GM15510 (cell line): ENCODE results near the gene WFDC1.

Experiments
- POLR2A ChIP-seq: IDR thresholded peaks from 3 replicates; pipeline ENCODE4 v1.6.1; 2011; ENCODE audit warnings: borderline replicate concordance; ENCODE audit not compliant: insufficient read length; ENCODE audit errors: extremely low read depth

Gene WFDC1

GRCh38 chr16:84324434-84325262 is 30.0 kb downstream of the WFDC1 start:
- TF ChIP-seq POLR2A, result no peak

DNA sequence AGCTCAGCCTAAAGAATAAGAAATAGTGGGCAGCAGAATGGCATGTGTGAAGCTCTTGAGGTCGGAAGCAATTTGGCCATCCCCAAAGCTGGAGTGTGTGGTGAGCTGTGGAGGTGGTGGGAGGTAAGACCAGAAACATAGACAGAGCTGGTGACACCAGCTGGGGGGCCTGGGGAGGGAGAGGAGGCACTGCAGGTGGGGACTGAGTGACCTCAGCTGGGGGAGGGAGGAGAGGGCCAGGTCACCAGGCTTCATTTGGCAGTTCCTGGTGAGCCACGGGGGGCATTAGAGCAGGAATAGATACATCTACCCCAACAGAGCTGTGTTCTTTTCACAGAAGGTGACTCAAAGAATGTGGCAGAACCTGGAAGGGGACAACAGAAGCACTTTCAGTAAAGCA is 31.9 kb downstream of the WFDC1 start:
- no peak for TF ChIP-seq POLR2A

- no peak for TF ChIP-seq POLR2A
These were observed 33.3 kb downstream of the WFDC1 start for GRCh38 chr16:84327926-84328505.

DNA sequence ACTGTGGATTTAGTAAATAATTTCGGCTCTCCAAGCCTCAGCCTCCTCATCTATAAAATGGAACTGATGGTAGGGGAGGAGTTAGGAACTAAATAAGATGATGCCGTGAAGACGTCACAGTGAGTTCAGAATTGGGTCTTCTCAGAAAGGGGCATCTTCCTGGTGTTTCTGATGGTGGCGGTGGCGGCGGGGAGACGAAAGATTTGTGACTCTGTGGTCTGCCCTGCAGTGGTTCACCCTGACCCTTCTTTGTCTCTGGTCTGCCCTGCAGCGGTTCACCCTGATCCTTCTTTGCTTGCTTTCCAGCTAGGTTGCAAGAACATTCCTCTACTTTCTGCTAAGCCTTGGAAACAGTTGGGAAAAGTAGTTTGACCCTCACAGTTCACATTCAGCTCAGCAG is 34.3 kb downstream of the WFDC1 start:
- TF ChIP-seq POLR2A, result no peak

DNA sequence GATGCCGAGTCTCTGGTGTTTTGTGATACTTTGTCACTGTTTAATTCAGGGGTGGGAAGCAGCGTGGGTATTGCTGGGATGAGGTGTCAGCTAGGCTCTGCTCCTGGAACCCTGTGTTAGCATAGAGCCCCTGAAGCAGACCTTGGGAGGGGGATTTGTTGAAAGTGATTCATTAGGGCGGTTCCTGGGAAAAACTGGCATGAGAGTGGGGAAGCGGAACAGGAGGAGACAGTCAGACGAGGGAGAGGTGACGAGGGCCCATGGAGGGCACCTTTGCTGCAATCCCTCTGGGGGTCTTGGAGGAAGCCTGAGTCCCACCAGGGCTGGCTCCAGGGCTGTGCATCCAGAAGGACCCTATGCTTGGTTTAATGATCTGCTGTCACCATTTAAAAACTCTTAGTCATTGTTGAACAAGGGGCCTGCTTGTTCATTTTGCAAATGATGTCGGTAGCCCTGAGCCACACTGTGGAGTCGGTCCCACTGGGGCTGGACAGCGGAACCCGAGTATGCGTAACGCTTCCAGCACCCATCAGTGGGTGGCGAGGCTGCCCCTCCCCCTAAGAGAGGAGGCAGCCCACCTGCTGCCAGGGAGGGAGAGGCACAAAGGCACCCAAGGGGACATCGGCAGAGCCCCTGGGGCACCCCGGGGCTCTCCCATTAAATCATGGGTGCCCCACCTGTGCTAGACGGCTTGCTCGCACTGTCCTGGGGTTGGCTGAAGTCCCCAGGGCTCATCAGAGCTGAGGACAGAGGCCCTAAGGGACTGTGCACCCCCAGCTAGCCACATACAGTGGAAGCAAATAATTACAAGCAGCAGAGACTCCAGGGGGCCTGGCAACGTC is 35.4 kb downstream of the WFDC1 start:
- TF ChIP-seq POLR2A, result no peak

DNA sequence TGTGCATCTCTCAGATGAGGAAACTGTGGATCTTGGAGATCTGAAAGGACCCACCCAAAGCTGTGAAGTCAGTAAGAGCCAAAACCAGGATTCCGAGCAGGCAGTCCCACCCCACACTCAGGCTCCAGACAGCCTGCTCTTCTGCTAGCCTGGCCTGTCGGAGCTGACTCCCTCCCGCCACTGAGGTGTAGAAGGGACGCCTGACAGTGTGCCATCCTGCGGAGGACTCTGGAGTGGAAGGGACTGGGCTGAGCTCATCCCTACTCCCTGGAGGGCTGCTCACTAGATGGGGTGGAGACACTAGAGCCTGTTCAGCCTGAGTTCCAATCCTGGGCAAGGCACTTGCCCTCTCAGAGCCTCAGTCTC is 36.0 kb downstream of the WFDC1 start:
- TF ChIP-seq POLR2A, result no peak

DNA sequence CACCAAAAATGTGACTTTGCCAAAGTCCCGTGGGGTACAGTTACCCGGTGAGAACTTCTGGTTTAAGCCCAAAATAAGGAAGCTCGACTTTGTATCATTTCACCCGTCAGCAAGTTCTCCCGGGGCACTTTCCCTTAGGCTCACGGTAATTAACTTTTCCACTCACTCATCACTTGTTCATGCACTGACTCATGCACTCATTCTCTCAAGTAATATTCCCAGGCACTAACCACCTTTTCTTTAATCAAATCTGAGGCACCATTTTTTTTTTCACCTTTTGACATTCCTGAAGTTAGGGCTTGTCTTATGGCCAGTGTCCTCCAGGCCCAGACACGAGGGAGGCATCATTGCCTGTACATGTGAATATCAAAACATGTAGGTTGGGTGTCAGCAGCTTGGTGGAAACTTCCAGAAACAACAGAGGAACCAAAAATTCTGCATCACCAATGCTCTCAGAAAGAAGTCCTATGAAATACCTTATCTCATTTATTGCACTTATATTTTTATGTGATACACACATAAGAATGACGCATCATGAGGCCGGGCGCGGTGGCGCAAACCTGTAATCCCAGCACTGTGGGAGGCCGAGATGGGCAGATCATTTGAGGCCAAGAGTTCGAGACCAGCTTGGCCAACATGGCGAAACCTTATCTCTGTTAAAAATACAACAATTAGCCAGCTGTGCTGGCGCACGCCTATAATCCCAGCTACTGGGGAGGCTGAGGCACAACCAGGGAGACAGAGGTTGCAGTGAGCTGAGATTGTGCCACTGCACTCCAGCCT is 37.5 kb downstream of the WFDC1 start:
- no peak for TF ChIP-seq POLR2A

GRCh38 chr16:84332975-84333684 is 38.5 kb downstream of the WFDC1 start:
- TF ChIP-seq POLR2A, result no peak

- no peak for TF ChIP-seq POLR2A
These were observed 39.4 kb downstream of the WFDC1 start for GRCh38 chr16:84334058-84334457.

- no peak for TF ChIP-seq POLR2A
These were observed 39.8 kb downstream of the WFDC1 start for GRCh38 chr16:84334482-84334881.

GRCh38 chr16:84339311-84339710 is 44.6 kb downstream of the WFDC1 start:
- TF ChIP-seq POLR2A, result no peak

DNA sequence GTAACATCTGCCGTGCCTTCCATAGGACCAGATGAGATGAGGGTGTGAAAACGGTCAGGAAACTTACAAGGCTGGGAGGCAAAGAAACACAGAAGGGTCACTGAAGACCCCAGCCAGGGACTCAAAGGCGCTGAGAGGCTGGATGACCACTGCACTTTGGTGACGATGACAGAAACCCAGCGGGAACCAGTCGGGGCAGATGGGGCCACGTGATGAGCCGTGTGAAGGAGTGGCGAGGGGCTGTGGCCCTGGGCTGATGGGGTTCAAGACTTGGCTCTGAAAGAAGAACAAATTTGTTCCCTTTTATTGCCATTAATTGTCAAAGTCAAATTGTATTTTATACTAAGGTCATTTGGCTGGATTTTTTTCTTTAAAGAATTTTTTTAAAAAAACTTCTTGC is 45.1 kb downstream of the WFDC1 start:
- no peak for TF ChIP-seq POLR2A

- no peak for TF ChIP-seq POLR2A
These were observed 45.8 kb downstream of the WFDC1 start for GRCh38 chr16:84340325-84341040.
